ENCODE data around the gene MAD1L1.

DNA sequence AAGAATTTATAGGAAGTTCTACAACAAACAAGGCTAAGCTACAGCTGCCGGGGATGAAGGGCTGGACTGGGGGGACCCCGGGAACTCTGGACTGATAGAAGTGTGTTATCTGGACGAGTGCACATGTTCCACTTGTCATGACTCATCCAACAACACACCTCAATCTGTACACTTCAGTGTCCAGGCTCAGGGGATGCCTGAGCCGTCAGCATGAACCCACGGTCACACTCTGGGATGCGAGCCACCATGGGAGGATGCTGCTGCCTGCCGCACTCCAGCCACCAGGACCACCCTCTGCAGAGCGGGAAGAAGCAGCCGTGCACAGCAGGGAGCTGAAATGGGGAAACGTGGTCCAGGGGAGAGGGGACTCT lies 67.5 kb downstream of the MAD1L1 start:
- TF ChIP-seq, protein P1, sequence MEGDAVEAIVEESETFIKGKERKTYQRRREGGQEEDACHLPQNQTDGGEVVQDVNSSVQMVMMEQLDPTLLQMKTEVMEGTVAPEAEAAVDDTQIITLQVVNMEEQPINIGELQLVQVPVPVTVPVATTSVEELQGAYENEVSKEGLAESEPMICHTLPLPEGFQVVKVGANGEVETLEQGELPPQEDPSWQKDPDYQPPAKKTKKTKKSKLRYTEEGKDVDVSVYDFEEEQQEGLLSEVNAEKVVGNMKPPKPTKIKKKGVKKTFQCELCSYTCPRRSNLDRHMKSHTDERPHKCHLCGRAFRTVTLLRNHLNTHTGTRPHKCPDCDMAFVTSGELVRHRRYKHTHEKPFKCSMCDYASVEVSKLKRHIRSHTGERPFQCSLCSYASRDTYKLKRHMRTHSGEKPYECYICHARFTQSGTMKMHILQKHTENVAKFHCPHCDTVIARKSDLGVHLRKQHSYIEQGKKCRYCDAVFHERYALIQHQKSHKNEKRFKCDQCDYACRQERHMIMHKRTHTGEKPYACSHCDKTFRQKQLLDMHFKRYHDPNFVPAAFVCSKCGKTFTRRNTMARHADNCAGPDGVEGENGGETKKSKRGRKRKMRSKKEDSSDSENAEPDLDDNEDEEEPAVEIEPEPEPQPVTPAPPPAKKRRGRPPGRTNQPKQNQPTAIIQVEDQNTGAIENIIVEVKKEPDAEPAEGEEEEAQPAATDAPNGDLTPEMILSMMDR (conservative IDR thresholded peaks at IDR 0.05; ENCODE audit: low read depth, low read length): no peak
- TF ChIP-seq EZH2 (IDR thresholded peaks at IDR 0.05; ENCODE audit: borderline replicate concordance, low read depth, low read length, poor library complexity, severe bottlenecking): no peak
